Epithelial cell of proximal tubule (primary cell): ENCODE results near the gene TPO. TPM values are rescaled to one million over a fixed set of nuclear protein-coding genes. Genes with fewer than 3 reads are reported as not detected.

Experiments
- DNase-seq: peaks from one replicate; pipeline ENCODE4 v3.0.0-alpha.2; 2011; ENCODE audit warnings: low read depth
- H3K4me3 ChIP-seq: 2 replicates; pipeline ENCODE4 v1.5.1; 2011; ENCODE audit warnings: low read depth, mild to moderate bottlenecking, low read length
- CTCF ChIP-seq: conservative IDR thresholded peaks from 2 replicates; pipeline ENCODE4 v1.5.1; 2012; ENCODE audit warnings: low read depth, mild to moderate bottlenecking, low read length
- total RNA-seq: library from RNA; depleted of rRNA; stranded (reverse); fragments of >200 nt; gene quantifications from 2 replicates; pipeline ENCODE4 v1.2.3, GENCODE V29; 2015

The TPO gene
- total RNA-seq, 1 donor from 2014 or later, result not detected

GRCh38 chr2:1586923-1587840 is 173.9 kb downstream of the TPO start:
- no peak overlapping the region for H3K4me3 ChIP-seq
- no peak for TF ChIP-seq CTCF
- no peak for DNase-seq

GRCh38 chr2:1588051-1588977 is 175.1 kb downstream of the TPO start:
- H3K4me3 ChIP-seq, result no peak overlapping the region
- no peak for TF ChIP-seq CTCF
- DNase-seq, result no peak

- no peak overlapping the region for H3K4me3 ChIP-seq
- TF ChIP-seq CTCF, result no peak
- no peak for DNase-seq
Observed at GRCh38 chr2:1588978-1589621, 175.8 kb downstream of the TPO start.

- H3K4me3 ChIP-seq, result no peak overlapping the region
- TF ChIP-seq CTCF, result peak; percentile 3
- no peak for DNase-seq
Observed at GRCh38 chr2:1590596-1591460, 177.6 kb downstream of the TPO start.

- TF ChIP-seq CTCF, result no peak
- peak overlapping the region; percentile 37 for H3K4me3 ChIP-seq
- DNase-seq, result no peak
Observed at GRCh38 chr2:1591461-1591770, 178.2 kb downstream of the TPO start.
